ELR (cell line): ENCODE data around the gene TAAR6.
"Not testable (repeated sequence)": the region's sequence is repeated elsewhere in the genome, so short reads cannot be mapped to it uniquely, and the experiment has no call there.

Source experiments
- DNase-seq: peaks from one replicate; pipeline ENCODE4 v3.0.0-alpha.2; 2015; ENCODE audit warnings: low read depth

Gene TAAR6, protein sequence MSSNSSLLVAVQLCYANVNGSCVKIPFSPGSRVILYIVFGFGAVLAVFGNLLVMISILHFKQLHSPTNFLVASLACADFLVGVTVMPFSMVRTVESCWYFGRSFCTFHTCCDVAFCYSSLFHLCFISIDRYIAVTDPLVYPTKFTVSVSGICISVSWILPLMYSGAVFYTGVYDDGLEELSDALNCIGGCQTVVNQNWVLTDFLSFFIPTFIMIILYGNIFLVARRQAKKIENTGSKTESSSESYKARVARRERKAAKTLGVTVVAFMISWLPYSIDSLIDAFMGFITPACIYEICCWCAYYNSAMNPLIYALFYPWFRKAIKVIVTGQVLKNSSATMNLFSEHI

GRCh38 chr6:132570221-132570777 lies at the start of gene TAAR6:
Gene TAAR6, plus strand, starts transcription at chr6:132570322. Its CDS starts 0 bp downstream, at chr6:132570322.
- no peak for DNase-seq

- peak; percentile 80 for DNase-seq
Measured at GRCh38 chr6:132520953-132521352, 49.2 kb upstream of the TAAR6 start.

- DNase-seq, result no peak
Measured at GRCh38 chr6:132524646-132525045, 45.5 kb upstream of the TAAR6 start.

DNA sequence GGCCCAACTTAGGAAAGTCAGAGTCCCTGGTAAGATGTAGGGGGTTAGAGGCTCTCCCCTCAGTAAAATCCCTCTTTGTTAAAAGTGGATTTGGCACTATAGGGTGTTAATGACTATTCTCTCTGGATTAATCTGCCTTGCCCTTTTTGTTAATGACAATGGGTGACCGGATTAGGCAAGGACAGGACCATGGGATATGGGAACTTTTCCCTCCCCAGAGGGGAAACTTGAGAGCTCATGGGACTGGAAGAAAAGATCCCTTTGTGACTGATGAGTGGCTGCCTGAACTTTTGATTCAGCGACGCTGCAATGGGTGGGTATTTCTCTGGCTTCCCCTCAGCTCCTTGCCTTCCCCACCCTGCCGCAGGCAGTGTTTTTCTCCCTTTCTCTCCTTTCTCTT lies 44.3 kb upstream of the TAAR6 start:
- no peak for DNase-seq

GRCh38 chr6:132526461-132526860 lies 43.7 kb upstream of the TAAR6 start:
- DNase-seq, result peak; percentile 70

DNA sequence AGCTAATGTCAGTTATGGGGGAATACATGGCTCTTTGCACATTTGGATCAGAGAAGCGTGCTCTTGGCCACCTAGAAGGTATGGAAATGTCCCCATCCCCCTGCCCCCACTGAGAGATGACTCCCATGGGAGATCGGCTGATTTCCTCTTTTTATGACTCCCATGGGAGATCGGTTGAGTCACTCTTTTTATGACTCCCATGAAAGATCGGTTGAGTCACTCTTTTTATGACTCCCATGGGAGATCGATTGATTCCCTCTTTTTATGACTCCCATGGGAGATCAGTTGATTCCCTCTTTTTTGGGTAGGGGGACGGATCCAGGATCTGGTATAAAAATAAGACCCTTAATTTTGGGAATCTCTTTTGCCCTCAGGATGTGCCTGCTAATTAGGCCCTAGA lies 42.3 kb upstream of the TAAR6 start:
- peak; percentile 97 for DNase-seq

GRCh38 chr6:132530293-132530974 lies 39.7 kb upstream of the TAAR6 start:
- DNase-seq, result peak; percentile 81

GRCh38 chr6:132534546-132534945 lies 35.6 kb upstream of the TAAR6 start:
- not testable (repeated sequence) for DNase-seq

- no peak for DNase-seq
Measured at GRCh38 chr6:132537145-132537544, 33.0 kb upstream of the TAAR6 start.

GRCh38 chr6:132537977-132538376 lies 32.1 kb upstream of the TAAR6 start, which contains the start of gene TAAR9:
Gene TAAR9, plus strand, starts transcription at chr6:132538277. Its CDS starts 13 bp downstream, at chr6:132538290.
- DNase-seq, result no peak

DNA sequence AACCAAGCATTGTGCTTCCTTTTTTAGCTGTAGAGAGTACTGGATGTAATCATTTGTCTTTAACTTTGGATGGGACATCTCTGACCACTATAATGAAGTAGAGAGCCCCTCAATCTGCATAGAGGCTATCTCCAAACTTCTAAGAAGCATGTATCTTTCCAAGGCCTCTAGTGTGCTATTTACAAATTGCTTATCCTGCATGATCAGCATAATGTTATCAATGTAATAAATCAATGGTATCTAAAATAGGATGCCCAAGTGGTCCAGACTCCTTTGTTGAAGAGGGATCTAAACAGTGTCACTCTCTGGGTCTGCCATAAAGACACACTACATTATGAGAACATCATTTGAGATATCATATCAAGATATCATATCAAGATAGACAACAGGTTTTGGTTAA lies 25.3 kb upstream of the TAAR6 start:
- DNase-seq, result no peak

DNA sequence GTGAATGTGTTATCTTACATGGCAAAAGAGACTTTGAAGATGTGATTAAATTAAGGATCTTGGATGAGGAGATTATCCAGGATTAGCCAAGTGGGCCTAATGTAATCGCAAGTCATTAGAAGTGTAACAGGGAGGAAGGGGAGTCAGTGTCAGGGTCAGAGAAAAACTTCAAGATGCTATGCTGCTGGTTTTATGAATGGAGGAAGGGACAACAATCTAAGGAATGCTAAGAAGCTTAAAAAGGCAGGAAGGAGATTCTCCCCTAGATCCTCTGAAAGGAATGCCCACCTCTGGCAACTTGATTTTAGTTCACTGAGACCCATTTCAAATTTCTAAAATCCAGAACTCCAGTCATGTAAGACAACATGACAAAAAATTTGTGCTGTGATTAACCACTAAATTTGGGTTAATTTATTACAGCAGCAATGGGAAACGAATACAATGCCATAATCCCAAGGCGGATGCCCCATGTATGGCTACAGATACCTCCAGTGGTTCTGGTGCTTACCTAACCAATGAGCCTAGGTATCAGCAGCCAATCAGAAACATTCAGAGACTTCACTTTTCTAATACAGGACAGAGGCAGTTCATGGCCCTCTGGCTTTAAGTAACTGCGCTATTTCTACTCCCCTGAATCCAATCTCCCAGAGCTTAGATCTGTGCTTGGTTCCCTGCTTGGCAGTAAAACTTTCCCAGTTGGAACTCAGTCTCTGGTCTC lies 21.2 kb upstream of the TAAR6 start:
- DNase-seq, result no peak

DNA sequence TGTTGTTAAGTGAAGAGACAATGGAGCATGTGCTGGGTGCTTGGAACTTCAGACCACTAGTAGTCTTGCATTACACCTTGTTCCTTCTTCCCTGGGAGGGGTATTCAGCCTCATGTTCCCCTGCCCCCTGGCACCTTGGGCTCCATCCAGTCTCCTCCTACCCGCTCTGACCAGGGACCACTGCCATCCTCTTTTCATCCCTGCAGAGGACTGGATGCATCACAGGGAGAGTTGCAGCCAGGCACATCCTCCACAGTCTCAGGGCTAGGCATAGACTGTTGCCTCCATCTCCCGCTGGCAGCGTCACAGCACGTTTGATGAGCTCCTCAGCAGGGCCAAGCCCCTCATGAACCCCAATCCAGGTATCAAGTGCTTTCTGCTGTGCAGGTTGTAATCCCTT lies 18.9 kb upstream of the TAAR6 start:
- no peak for DNase-seq

DNA sequence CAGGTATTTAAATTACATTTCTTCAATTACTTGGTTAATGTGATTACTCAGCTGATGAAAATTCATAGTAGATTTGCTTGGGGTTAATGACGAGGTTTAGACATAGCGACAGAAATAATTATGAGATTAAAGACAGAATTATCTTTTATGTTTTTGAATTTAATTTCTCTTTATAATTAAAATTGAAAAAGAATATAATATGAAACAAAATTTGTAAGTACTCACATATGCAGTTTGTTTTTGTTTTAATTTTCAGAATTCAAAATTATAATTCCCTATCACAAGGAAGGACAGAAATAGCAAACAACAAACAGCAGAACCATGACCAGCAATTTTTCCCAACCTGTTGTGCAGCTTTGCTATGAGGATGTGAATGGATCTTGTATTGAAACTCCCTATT lies 17.8 kb upstream of the TAAR6 start, which contains the start of gene TAAR8:
Gene TAAR8, plus strand, starts transcription at position 301 of the 400 bp plus-strand sequence. Its CDS starts 21 bp downstream, at position 322.
- no peak for DNase-seq

DNA sequence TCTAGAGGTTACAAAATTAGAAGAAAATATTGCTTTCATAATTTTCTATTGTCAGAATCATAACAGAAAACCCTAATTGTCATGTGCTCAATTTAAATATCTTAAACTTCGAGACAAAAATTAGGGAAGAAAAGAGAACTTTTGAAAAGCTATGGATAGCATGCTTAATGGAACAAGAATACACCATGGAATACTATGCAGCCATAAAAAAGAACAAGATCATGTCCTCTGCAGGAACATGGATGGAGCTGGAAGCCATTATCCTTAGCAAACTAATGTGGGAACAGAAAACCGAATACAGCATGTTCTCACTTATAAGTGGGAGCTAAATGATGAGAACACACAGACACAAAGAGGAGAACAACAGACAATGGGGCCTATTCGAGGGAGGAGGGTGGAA lies 10.0 kb upstream of the TAAR6 start:
- DNase-seq, result not testable (repeated sequence)

DNA sequence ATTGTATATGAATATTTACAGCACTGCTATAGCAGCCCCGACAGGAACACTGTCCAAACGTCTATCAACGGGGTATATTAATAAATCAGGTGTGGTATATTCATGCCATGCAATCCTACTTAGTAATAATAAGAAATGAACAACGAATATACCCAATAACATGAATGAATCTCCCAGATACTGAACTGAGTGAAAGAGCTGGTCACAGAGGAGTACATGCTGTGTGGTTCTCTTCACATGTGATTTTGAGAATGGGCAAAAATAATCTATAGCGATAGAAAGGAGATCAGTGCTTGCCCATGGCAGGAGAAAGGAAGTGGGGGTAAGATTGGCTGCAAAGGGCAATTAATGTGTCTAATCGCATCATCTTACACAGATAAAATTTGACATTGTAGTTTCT lies 3.7 kb upstream of the TAAR6 start:
- no peak for DNase-seq

- no peak for DNase-seq
Measured at GRCh38 chr6:132567566-132567965, 2.6 kb upstream of the TAAR6 start.

DNA sequence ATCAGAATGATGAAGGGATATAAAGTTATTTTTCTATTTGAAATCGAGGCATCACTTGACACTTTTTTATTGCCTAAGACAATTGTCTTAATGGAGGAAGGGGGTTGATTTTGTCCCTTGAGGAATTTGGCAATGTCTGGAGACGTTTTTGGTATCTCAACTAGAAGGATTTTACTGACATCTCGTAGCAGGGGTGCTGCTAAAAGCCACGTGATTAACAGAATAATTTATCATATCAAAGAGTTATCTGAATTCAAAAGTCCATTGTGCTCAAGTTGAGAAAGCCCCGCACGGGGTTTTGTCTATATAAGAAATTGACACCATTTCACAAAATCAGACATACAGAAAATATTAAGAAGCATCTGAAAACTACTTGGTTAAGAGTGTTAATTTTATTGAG lies 1.5 kb upstream of the TAAR6 start:
- no peak for DNase-seq

DNA sequence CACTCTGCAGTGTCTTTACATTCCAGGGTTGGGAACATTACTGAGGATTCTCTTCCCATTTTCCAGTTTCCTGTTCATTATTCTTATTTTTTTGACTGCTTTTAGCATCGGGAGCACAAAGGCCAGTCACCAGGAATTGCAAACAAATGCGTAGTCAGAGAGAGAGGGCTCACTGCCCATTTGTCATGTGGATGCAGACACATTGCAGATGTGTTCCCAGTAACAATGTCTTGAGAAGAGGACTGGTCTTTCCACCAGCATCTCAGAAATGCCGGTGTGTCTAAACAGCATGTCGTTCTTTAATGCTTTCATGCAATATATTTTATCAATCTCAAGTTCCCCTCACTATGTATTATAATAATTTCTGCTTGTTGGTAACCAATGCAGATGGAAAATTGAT lies 952 bp upstream of the TAAR6 start:
- no peak for DNase-seq

GRCh38 chr6:132571774-132572173 lies 1.7 kb downstream of the TAAR6 start:
- DNase-seq, result no peak

- DNase-seq, result no peak
Measured at GRCh38 chr6:132584698-132585097, 14.6 kb downstream of the TAAR6 start.

GRCh38 chr6:132587424-132587823 lies 17.3 kb downstream of the TAAR6 start:
- no peak for DNase-seq
